IMR-90 (cell line): ENCODE measurements around the gene FUT7. TPM values are rescaled to one million over a fixed set of nuclear protein-coding genes. Genes with fewer than 3 reads are reported as not detected.

Experiments used
- ATAC-seq: fragments of 200-7000 bp; cut with Tn5 transposase; 2 replicates; pipeline ENCODE4 v1.9.1; 2020; ENCODE audit warnings: low read depth, mild to moderate bottlenecking, moderate library complexity
- BruUV-seq: library from RNA; stranded (reverse); fragments of 400-500 nt; replicated peaks from 2 replicates; lab custom pipeline; 2021; lab: Mats Ljungman, UMichigan
- CTCF ChIA-PET: fragments of 300-600 bp; formaldehyde crosslinking; extraction: SDS; loops from one replicate; lab custom pipeline; 2021; ENCODE audit warnings: antibody characterized with exemption; lab: Yijun Ruan, JAX
- POLR2A ChIA-PET: fragments of 300-600 bp; sonication (Branson Sonifier 250); formaldehyde crosslinking; loops from one replicate; lab custom pipeline; 2022; ENCODE audit warnings: antibody characterized with exemption; ENCODE audit not compliant: unreplicated experiment; lab: Charles Lee
- DNase-seq: peaks from one replicate; pipeline ENCODE4 v3.0.0; 2013
- H2AFZ ChIP-seq: replicated peaks from 2 replicates; pipeline ENCODE3; 2013; ENCODE audit warnings: low read length, mild to moderate bottlenecking; ENCODE audit not compliant: poor library complexity
- H2AK5ac ChIP-seq: 2 replicates; pipeline ENCODE4 v1.6.1; 2013; ENCODE audit warnings: low read depth, low read length, inconsistent platforms
- H2AK9ac ChIP-seq: replicated peaks from 2 replicates; pipeline ENCODE3; 2013; ENCODE audit warnings: mild to moderate bottlenecking, low read depth, low read length, moderate library complexity; ENCODE audit not compliant: poor library complexity
- H2BK120ac ChIP-seq: 2 replicates; pipeline ENCODE4 v1.6.1; 2013; ENCODE audit warnings: low read depth, low read length, inconsistent platforms
- H2BK15ac ChIP-seq: 3 replicates; pipeline ENCODE4 v1.6.1; 2013; ENCODE audit warnings: low read depth, low read length, inconsistent platforms
- H2BK20ac ChIP-seq: 2 replicates; pipeline ENCODE4 v1.6.1; 2013; ENCODE audit warnings: low read depth, mild to moderate bottlenecking, inconsistent platforms, low read length, moderate library complexity
- H2BK5ac ChIP-seq: 2 replicates; pipeline ENCODE4 v1.6.1; 2013; ENCODE audit warnings: mild to moderate bottlenecking, low read depth, low read length, inconsistent platforms; ENCODE audit not compliant: poor library complexity, severe bottlenecking
- H3K14ac ChIP-seq: replicated peaks from 2 replicates; pipeline ENCODE4 v1.6.1; 2013; ENCODE audit warnings: low read depth, low read length, inconsistent platforms
- H3K18ac ChIP-seq: 2 replicates; pipeline ENCODE4 v1.6.1; 2013; ENCODE audit warnings: low read depth, low read length, control low read depth
- H3K23ac ChIP-seq: 2 replicates; pipeline ENCODE4 v1.6.1; 2013; ENCODE audit warnings: low read depth, low read length, inconsistent platforms
- H3K27ac ChIP-seq: 2 replicates; pipeline ENCODE4 v1.5.1; 2013; ENCODE audit warnings: mild to moderate bottlenecking, control low read depth, low read length; ENCODE audit not compliant: insufficient read depth
- H3K27me3 ChIP-seq: 2 replicates; pipeline ENCODE4 v1.6.1; 2013; ENCODE audit warnings: low read length; ENCODE audit not compliant: control insufficient read depth, insufficient read depth
- H3K36me3 ChIP-seq: 2 replicates; pipeline ENCODE4 v1.6.1; 2013; ENCODE audit warnings: low read length, mixed read lengths; ENCODE audit not compliant: control insufficient read depth, insufficient read depth
- H3K4ac ChIP-seq: 2 replicates; pipeline ENCODE4 v1.6.1; 2013; ENCODE audit warnings: low read depth, low read length, inconsistent platforms
- H3K4me1 ChIP-seq: 2 replicates; pipeline ENCODE4 v1.6.1; 2013; ENCODE audit warnings: low read length, mixed read lengths; ENCODE audit not compliant: control insufficient read depth, insufficient read depth
- H3K4me2 ChIP-seq: 2 replicates; pipeline ENCODE4 v1.6.1; 2013; ENCODE audit warnings: low read depth, mild to moderate bottlenecking, control low read depth, low read length, moderate library complexity
- H3K4me3 ChIP-seq: 2 replicates; pipeline ENCODE4 v1.5.1; 2013; ENCODE audit warnings: low read depth, mild to moderate bottlenecking, control low read depth, low read length, moderate library complexity; ENCODE audit not compliant: insufficient read depth
- H3K56ac ChIP-seq: 2 replicates; pipeline ENCODE4 v1.6.1; 2013; ENCODE audit warnings: low read length, inconsistent platforms; ENCODE audit not compliant: insufficient read depth; ENCODE audit errors: extremely low read depth
- H3K79me1 ChIP-seq, 2 experiments: 2 replicates each; pipeline ENCODE4 v1.6.1; 2013; ENCODE audit warnings: low read length in 2 of 2, inconsistent platforms in 1 of 2, low read depth in 1 of 2
- H3K9ac ChIP-seq: 2 replicates; pipeline ENCODE4 v1.6.1; 2013; ENCODE audit warnings: low read depth, low read length, control low read depth
- H3K9me1 ChIP-seq: 2 replicates; pipeline ENCODE4 v1.6.1; 2013; ENCODE audit warnings: low read length, inconsistent platforms; ENCODE audit not compliant: insufficient read depth
- H3K9me3 ChIP-seq: 2 replicates; pipeline ENCODE4 v1.6.1; 2013; ENCODE audit warnings: low read length; ENCODE audit not compliant: control insufficient read depth, insufficient read depth
- H4K20me1 ChIP-seq: 2 replicates; pipeline ENCODE4 v1.6.1; 2013; ENCODE audit warnings: low read length, inconsistent platforms; ENCODE audit not compliant: insufficient read depth
- H4K5ac ChIP-seq: 2 replicates; pipeline ENCODE4 v1.6.1; 2013; ENCODE audit warnings: mild to moderate bottlenecking, low read depth, low read length, control low read depth
- H4K8ac ChIP-seq, 2 experiments: 2 replicates each; pipeline ENCODE4 v1.6.1; 2013; ENCODE audit warnings: low read depth in 2 of 2, low read length in 2 of 2, control low read depth in 1 of 2, inconsistent platforms in 1 of 2
- H4K91ac ChIP-seq: 2 replicates; pipeline ENCODE4 v1.6.1; 2013; ENCODE audit warnings: low read depth, low read length, inconsistent platforms; ENCODE audit not compliant: insufficient read depth
- MAFK ChIP-seq: IDR thresholded peaks from 2 replicates; pipeline ENCODE4 v1.6.1; 2012; ENCODE audit warnings: low read depth, low read length, improper control_type of control experiment
- MXI1 ChIP-seq: IDR thresholded peaks from 2 replicates; pipeline ENCODE4 v1.6.1; 2012; ENCODE audit warnings: low read depth, mild to moderate bottlenecking, low read length, moderate library complexity, borderline replicate concordance
- NFE2L2 ChIP-seq: fragments of 150-350 bp; IDR thresholded peaks from 2 replicates; pipeline ENCODE4 v1.6.1; 2016; ENCODE audit warnings: low read depth, mild to moderate bottlenecking, low read length
- POLR2A ChIP-seq: IDR thresholded peaks from 2 replicates; pipeline ENCODE4 v1.6.1; 2012; ENCODE audit warnings: mild to moderate bottlenecking, low read depth, low read length
- SMC3 ChIP-seq: fragments of 150-350 bp; IDR thresholded peaks from 2 replicates; pipeline ENCODE4 v1.6.1; 2016; ENCODE audit warnings: low read depth, mild to moderate bottlenecking, antibody characterized with exemption, low read length, moderate library complexity
- WGBS, 2 experiments: methylation state at CpG; one replicate each; pipeline versions ENCODE4 v1.1.5 to v1.1.7; 2013; ENCODE audit warnings: missing lambda C conversion rate in 2 of 2; ENCODE audit not compliant: insufficient read length in 1 of 2; ENCODE audit errors: extremely low coverage in 2 of 2; 5-methylcytosine and 5-hydroxymethylcytosine counted together
- dilution Hi-C: fragments of 300-500 bp; cut with HindIII; formaldehyde crosslinking; loops from one replicate; pipeline ENCODE4 v1.14.3; 2018; ENCODE audit warnings: low sequenced_read_pairs; ENCODE audit not compliant: unreplicated experiment
- in situ Hi-C: fragments of 300-500 bp; cut with MboI; formaldehyde crosslinking; loops from 3 replicates; pipeline ENCODE4 v1.14.3; 2019; ENCODE audit warnings: low sequenced_read_pairs, inconsistent platforms, mixed read lengths
- intact Hi-C: fragments of 100-400 bp; cut with micrococcal nuclease; formaldehyde crosslinking; loops from 2 replicates; pipeline ENCODE4 v1.10.0; 2022
- polyA plus RNA-seq, 3 experiments: library from polyadenylated mRNA; depleted of rRNA; stranded (reverse); fragments of >200 nt; gene quantifications; 2 replicates each; pipeline ENCODE4 v1.2.3, GENCODE V29; 2012; ENCODE audit warnings: low replicate concordance in 1 of 3
- total RNA-seq: library from RNA; depleted of rRNA; stranded (reverse); fragments of >200 nt; gene quantifications from 2 replicates; pipeline ENCODE4 v1.2.3, GENCODE V29; 2012

Gene FUT7
- total and polyA plus RNA-seq, 2 of the 4 experiments (the other 2 are of a cell fraction): not detected

- H3K36me3 ChIP-seq: no peaks in the 10 kb centered on the region
- no peak overlapping the region for H3K56ac ChIP-seq
- no CpG with 5 or more reads among the region's 8 CpGs for WGBS, 2 experiments
- H2BK5ac ChIP-seq: no peak overlapping the region
- dilution Hi-C loops (no loop called here), intact Hi-C loops (no loop called here), in situ Hi-C loops (no loop called here)
- DNase-seq (no peak), ATAC-seq (no peak)
- no peak overlapping the region for H2AFZ ChIP-seq
- no peak overlapping the region for H4K91ac ChIP-seq
- H3K9me3 ChIP-seq: no peaks in the 10 kb centered on the region
- H3K9me1 ChIP-seq: no peaks in the 10 kb centered on the region
- H3K18ac ChIP-seq: no peak overlapping the region
- no peak overlapping the region for H2BK120ac ChIP-seq
- ChIA-PET POLR2A (interaction anchor here (0.5 kb wide), 1 partner anchor 947 kb away, joined by 8 read pairs; no protein-coding TSS in a partner anchor), CTCF (interaction anchor here (0.8 kb wide), 2 partner anchors 16 to 19 kb away, joined by 3 read pairs; no protein-coding TSS in a partner anchor)
- no peak overlapping the region for H4K8ac ChIP-seq
- no peak overlapping the region for H3K27ac ChIP-seq
- no peaks in the 10 kb centered on the region for H3K79me1 ChIP-seq
- H2AK5ac ChIP-seq: no peak overlapping the region
- H3K9ac ChIP-seq: no peak overlapping the region
- BruUV-seq: no TSS peak
- no peak overlapping the region for H3K4me2 ChIP-seq
- H3K4me1 ChIP-seq: peaks cover 3% of the 10 kb centered on the region; the same call in 1 of the 2 replicates
- peaks cover 79% of the 10 kb centered on the region for H3K27me3 ChIP-seq
- H3K4me3 ChIP-seq: no peak overlapping the region
- no peak overlapping the region for H3K4ac ChIP-seq
- no peak overlapping the region for H3K23ac ChIP-seq
- no peak overlapping the region for H2BK20ac ChIP-seq
- H2AK9ac ChIP-seq: no peak overlapping the region
- no peak overlapping the region for H4K5ac ChIP-seq
- no peak overlapping the region for H2BK15ac ChIP-seq
- no peak overlapping the region for H3K14ac ChIP-seq
- TF ChIP-seq MAFK (no peak), POLR2A (no peak), MXI1 (no peak), SMC3 (no peak), NFE2L2 (no peak)
- no peaks in the 10 kb centered on the region; the same call in 1 of the 2 replicates for H4K20me1 ChIP-seq
Measured at GRCh38 chr9:137052293-137052692, 20.4 kb upstream of the FUT7 start.
